K562 (cell line): ENCODE measurements around the gene FAM90A26.
"Not testable (repeated sequence)": the region's sequence is repeated elsewhere in the genome, so short reads cannot be mapped to it uniquely, and the experiment has no call there.

Experiments
- ESRRA ChIP-seq: fragments of 450-650 bp; IDR thresholded peaks from 2 replicates; pipeline ENCODE4 v1.6.1; 2014; ENCODE audit warnings: low read depth, mild to moderate bottlenecking, moderate library complexity, borderline replicate concordance
- NCOA6 ChIP-seq: fragments of 450-650 bp; IDR thresholded peaks from 2 replicates; pipeline ENCODE4 v1.6.1; 2017; ENCODE audit warnings: mild to moderate bottlenecking
- SAP30 ChIP-seq: fragments of 200-600 bp; sonication (generic); IDR thresholded peaks from 2 replicates; pipeline ENCODE4 v1.6.1; 2012; ENCODE audit warnings: borderline replicate concordance, low read depth, mild to moderate bottlenecking, moderate library complexity, low read length, control low read depth, inconsistent platforms; ENCODE audit not compliant: insufficient read depth, poor library complexity, severe bottlenecking
- ZNF175 ChIP-seq: fragments of 200-800 bp; sonication (Bioruptor generic); IDR thresholded peaks from 2 replicates; pipeline ENCODE4 v1.6.1; 2016; ENCODE audit warnings: low read depth, mild to moderate bottlenecking, missing genetic modification characterization, missing compliant biosample characterization
- ZNF282 ChIP-seq: sonication (generic); formaldehyde crosslinking; IDR thresholded peaks from 2 replicates; pipeline ENCODE4 v1.8.1; 2023; ENCODE audit warnings: missing genetic modification reagents
- ZNF311 ChIP-seq: fragments of 250-450 bp; sonication (Bioruptor Pico); IDR thresholded peaks from 2 replicates; pipeline ENCODE4 v1.4.0; 2020; ENCODE audit warnings: mild to moderate bottlenecking, moderate library complexity
- TF ChIP-seq, protein P1 (sequence below): sonication (generic); formaldehyde crosslinking; IDR thresholded peaks from 2 replicates; pipeline ENCODE4 v1.9.0; 2022; ENCODE audit warnings: mild to moderate bottlenecking, missing genetic modification reagents
- TF ChIP-seq, protein P2 (sequence below), 3 experiments: IDR thresholded peaks in 2 of 3; conservative IDR thresholded peaks in 1 of 3; 2 replicates each; pipeline ENCODE4 v1.5.1; 2011 to 2012; ENCODE audit warnings: low read length in 3 of 3, mild to moderate bottlenecking in 3 of 3, control low read depth in 2 of 3, improper control_type of control experiment in 1 of 3, inconsistent platforms in 1 of 3, low read depth in 1 of 3, mixed read lengths in 1 of 3, moderate library complexity in 1 of 3; ENCODE audit not compliant: insufficient read depth in 2 of 3
- TF ChIP-seq, protein P3 (sequence below): fragments of 250-450 bp; sonication (Bioruptor Pico); IDR thresholded peaks from 2 replicates; pipeline ENCODE4 v1.4.0; 2020; ENCODE audit warnings: mild to moderate bottlenecking, moderate library complexity, borderline replicate concordance
- TF ChIP-seq, protein P4 (sequence below), 2 experiments: fragments of 450-650 bp; conservative IDR thresholded peaks; 2 replicates each; pipeline ENCODE4 v1.6.1; 2017; ENCODE audit warnings: mild to moderate bottlenecking in 2 of 2, moderate library complexity in 2 of 2

DNA sequence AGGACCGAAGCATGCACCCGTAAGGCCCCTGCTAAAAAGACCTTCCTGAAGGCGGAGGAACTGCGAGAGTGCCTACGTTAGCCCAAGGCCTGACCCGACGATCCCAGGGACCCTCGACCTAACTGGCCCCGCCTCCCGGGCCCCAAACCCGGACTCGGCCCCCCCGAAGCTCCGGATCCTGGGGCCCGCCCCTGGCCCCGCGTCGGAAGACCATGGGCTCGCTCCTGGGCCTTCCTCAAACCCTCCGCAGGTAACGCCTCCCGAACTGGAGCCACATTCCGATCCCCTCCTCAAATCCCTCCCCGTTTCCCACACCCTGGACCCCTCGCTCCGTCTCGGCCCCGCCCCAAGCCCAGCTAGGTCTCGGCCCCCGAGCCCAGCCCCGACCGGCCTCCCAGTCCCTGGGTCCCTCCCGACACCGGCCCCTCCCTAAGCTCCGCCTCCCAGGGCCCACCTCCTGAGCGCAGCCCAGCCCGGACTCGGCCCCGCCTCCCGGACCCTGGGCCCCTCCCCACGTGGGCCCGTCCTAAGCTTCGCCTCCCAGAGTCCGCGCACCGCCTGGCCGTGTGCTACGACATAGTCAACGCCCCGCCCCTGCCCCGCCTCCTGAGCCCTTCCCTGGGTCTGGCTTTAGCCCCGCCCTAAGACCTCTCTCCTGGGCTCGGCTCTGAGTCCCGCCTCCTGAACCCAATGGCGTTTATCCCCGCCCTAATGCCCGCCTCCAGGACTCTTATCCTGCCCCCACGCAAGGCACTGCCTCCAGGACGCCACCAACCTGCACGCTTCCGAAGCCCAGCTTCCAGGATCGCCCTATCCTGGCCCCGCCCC, 17.8 kb upstream of the FAM90A26 start:
- TF ChIP-seq, protein P1, sequence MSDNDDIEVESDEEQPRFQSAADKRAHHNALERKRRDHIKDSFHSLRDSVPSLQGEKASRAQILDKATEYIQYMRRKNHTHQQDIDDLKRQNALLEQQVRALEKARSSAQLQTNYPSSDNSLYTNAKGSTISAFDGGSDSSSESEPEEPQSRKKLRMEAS (CRISPR knock-in tag): not testable (repeated sequence)
- TF ChIP-seq SAP30; ZNF311; ZNF175 (CRISPR knock-in tag); ESRRA; ZNF282 (CRISPR knock-in tag); NCOA6: not testable (repeated sequence)
- TF ChIP-seq, protein P2, sequence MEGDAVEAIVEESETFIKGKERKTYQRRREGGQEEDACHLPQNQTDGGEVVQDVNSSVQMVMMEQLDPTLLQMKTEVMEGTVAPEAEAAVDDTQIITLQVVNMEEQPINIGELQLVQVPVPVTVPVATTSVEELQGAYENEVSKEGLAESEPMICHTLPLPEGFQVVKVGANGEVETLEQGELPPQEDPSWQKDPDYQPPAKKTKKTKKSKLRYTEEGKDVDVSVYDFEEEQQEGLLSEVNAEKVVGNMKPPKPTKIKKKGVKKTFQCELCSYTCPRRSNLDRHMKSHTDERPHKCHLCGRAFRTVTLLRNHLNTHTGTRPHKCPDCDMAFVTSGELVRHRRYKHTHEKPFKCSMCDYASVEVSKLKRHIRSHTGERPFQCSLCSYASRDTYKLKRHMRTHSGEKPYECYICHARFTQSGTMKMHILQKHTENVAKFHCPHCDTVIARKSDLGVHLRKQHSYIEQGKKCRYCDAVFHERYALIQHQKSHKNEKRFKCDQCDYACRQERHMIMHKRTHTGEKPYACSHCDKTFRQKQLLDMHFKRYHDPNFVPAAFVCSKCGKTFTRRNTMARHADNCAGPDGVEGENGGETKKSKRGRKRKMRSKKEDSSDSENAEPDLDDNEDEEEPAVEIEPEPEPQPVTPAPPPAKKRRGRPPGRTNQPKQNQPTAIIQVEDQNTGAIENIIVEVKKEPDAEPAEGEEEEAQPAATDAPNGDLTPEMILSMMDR (IDR thresholded peaks at IDR 0.05 in 2 of 3, conservative IDR thresholded peaks at IDR 0.05 in 1 of 3; ENCODE audit: insufficient read depth in 2 of 3, low read depth in 1 of 3, low read length in 3 of 3): not testable (repeated sequence)
- TF ChIP-seq, protein P3, sequence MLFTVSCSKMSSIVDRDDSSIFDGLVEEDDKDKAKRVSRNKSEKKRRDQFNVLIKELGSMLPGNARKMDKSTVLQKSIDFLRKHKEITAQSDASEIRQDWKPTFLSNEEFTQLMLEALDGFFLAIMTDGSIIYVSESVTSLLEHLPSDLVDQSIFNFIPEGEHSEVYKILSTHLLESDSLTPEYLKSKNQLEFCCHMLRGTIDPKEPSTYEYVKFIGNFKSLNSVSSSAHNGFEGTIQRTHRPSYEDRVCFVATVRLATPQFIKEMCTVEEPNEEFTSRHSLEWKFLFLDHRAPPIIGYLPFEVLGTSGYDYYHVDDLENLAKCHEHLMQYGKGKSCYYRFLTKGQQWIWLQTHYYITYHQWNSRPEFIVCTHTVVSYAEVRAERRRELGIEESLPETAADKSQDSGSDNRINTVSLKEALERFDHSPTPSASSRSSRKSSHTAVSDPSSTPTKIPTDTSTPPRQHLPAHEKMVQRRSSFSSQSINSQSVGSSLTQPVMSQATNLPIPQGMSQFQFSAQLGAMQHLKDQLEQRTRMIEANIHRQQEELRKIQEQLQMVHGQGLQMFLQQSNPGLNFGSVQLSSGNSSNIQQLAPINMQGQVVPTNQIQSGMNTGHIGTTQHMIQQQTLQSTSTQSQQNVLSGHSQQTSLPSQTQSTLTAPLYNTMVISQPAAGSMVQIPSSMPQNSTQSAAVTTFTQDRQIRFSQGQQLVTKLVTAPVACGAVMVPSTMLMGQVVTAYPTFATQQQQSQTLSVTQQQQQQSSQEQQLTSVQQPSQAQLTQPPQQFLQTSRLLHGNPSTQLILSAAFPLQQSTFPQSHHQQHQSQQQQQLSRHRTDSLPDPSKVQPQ (CRISPR knock-in tag): not testable (repeated sequence)
- TF ChIP-seq, protein P4, sequence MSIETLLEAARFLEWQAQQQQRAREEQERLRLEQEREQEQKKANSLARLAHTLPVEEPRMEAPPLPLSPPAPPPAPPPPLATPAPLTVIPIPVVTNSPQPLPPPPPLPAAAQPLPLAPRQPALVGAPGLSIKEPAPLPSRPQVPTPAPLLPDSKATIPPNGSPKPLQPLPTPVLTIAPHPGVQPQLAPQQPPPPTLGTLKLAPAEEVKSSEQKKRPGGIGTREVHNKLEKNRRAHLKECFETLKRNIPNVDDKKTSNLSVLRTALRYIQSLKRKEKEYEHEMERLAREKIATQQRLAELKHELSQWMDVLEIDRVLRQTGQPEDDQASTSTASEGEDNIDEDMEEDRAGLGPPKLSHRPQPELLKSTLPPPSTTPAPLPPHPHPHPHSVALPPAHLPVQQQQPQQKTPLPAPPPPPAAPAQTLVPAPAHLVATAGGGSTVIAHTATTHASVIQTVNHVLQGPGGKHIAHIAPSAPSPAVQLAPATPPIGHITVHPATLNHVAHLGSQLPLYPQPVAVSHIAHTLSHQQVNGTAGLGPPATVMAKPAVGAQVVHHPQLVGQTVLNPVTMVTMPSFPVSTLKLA (conservative IDR thresholded peaks at IDR 0.05): not testable (repeated sequence)
